MM.1S (cell line): ENCODE measurements around the gene MAP3K4.

ENCODE experiments used
- EZH2 ChIP-seq: fragments of 300-600 bp; sonication (generic); optimal IDR thresholded peaks from 2 replicates; pipeline ENCODE3; 2017; ENCODE audit warnings: low read depth, mild to moderate bottlenecking, antibody characterized with exemption, low read length, mixed read lengths
- EZH2phosphoT487 ChIP-seq: fragments of 300-600 bp; sonication (generic); IDR thresholded peaks from 2 replicates; pipeline ENCODE4 v1.6.1; 2018; ENCODE audit warnings: antibody characterized with exemption, low read length
- TF ChIP-seq, protein P1 (sequence below): fragments of 300-600 bp; sonication (generic); IDR thresholded peaks from 2 replicates; pipeline ENCODE4 v1.5.1; 2016; ENCODE audit warnings: antibody characterized with exemption, low read length, mixed read lengths

DNA sequence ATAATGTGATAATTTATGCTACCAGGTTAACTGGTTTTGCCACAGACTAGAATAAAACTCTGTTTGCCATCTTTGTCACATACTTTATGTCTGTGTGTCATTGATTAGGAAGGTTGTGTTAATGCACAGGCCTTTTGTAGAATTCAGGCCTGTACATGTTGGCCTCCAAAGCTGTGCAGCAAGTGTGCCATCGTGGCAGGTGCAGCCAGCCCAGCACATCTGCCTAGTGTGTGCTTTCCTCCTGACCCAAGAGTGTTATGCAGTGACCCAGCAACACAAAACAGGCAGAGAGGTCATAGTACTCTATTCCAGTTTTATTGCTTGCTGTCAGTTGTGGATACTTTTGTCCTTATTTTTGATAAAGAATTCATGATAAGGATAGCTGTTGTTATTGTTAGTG is 3.7 kb downstream of the MAP3K4 start:
- TF ChIP-seq, protein P1, sequence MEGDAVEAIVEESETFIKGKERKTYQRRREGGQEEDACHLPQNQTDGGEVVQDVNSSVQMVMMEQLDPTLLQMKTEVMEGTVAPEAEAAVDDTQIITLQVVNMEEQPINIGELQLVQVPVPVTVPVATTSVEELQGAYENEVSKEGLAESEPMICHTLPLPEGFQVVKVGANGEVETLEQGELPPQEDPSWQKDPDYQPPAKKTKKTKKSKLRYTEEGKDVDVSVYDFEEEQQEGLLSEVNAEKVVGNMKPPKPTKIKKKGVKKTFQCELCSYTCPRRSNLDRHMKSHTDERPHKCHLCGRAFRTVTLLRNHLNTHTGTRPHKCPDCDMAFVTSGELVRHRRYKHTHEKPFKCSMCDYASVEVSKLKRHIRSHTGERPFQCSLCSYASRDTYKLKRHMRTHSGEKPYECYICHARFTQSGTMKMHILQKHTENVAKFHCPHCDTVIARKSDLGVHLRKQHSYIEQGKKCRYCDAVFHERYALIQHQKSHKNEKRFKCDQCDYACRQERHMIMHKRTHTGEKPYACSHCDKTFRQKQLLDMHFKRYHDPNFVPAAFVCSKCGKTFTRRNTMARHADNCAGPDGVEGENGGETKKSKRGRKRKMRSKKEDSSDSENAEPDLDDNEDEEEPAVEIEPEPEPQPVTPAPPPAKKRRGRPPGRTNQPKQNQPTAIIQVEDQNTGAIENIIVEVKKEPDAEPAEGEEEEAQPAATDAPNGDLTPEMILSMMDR = no peak
- no peak for TF ChIP-seq EZH2
- no peak for TF ChIP-seq EZH2phosphoT487
